ENCODE results near the gene GABRA4.

GABRA4 gene

GRCh38 chr4:46993075-46994006 is at the start of gene GABRA4:
Gene GABRA4 (minus strand): TSS chr4:46993581. CDS start chr4:46993424, 157 bp downstream.
- no peak for DNase-seq (ENCODE audit: low read depth)

- DNase-seq (ENCODE audit: low read depth) = no peak
These were observed 47.4 kb upstream of the GABRA4 start for GRCh38 chr4:47040828-47041227.

- no peak for DNase-seq (ENCODE audit: low read depth)
These were observed 44.9 kb upstream of the GABRA4 start for GRCh38 chr4:47038263-47038662.

- no peak for DNase-seq (ENCODE audit: low read depth)
These were observed 39.2 kb upstream of the GABRA4 start for GRCh38 chr4:47032405-47033106.

- DNase-seq (ENCODE audit: low read depth) = no peak
These were observed 38.5 kb upstream of the GABRA4 start for GRCh38 chr4:47031751-47032404.

- no peak for DNase-seq (ENCODE audit: low read depth)
These were observed 37.8 kb upstream of the GABRA4 start, which contains the start of gene GABRB1 for GRCh38 chr4:47031011-47031678. Gene GABRB1 (plus strand): TSS chr4:47031567.

GRCh38 chr4:47017494-47017893 is 24.1 kb upstream of the GABRA4 start:
- no peak for DNase-seq (ENCODE audit: low read depth)

- no peak for DNase-seq (ENCODE audit: low read depth)
These were observed 23.7 kb upstream of the GABRA4 start for GRCh38 chr4:47017081-47017480.

GRCh38 chr4:47013373-47013772 is 20.0 kb upstream of the GABRA4 start:
- no peak for DNase-seq (ENCODE audit: low read depth)

GRCh38 chr4:47012676-47013075 is 19.3 kb upstream of the GABRA4 start:
- no peak for DNase-seq (ENCODE audit: low read depth)

- DNase-seq (ENCODE audit: low read depth) = no peak
These were observed 17.6 kb upstream of the GABRA4 start for GRCh38 chr4:47010912-47011446.

GRCh38 chr4:47010347-47010911 is 17.0 kb upstream of the GABRA4 start:
- no peak for DNase-seq (ENCODE audit: low read depth)

GRCh38 chr4:47002580-47002979 is 9.2 kb upstream of the GABRA4 start:
- DNase-seq (ENCODE audit: low read depth) = no peak

GRCh38 chr4:47000406-47000805 is 7.0 kb upstream of the GABRA4 start:
- no peak for DNase-seq (ENCODE audit: low read depth)

- DNase-seq (ENCODE audit: low read depth) = no peak
These were observed 6.2 kb upstream of the GABRA4 start for GRCh38 chr4:46999566-46999965.

- no peak for DNase-seq (ENCODE audit: low read depth)
These were observed 625 bp upstream of the GABRA4 start for GRCh38 chr4:46994007-46994405.

- no peak for DNase-seq (ENCODE audit: low read depth)
These were observed 1.0 kb downstream of the GABRA4 start for GRCh38 chr4:46992338-46992737.

GRCh38 chr4:46986922-46987638 is 6.3 kb downstream of the GABRA4 start:
- no peak for DNase-seq (ENCODE audit: low read depth)

- no peak for DNase-seq (ENCODE audit: low read depth)
These were observed 8.6 kb downstream of the GABRA4 start for GRCh38 chr4:46984781-46985180.

- no peak for DNase-seq (ENCODE audit: low read depth)
These were observed 12.5 kb downstream of the GABRA4 start for GRCh38 chr4:46980851-46981250.

- DNase-seq (ENCODE audit: low read depth) = no peak
These were observed 13.7 kb downstream of the GABRA4 start for GRCh38 chr4:46979726-46980125.

Data from activated T-cell treated with anti-CD3 and anti-CD28 coated beads for 24 hours (primary cell).